Activated CD8-positive, alpha-beta T cell treated with anti-CD3 and anti-CD28 coated beads for 36 hours (primary cell): ENCODE measurements around the gene PAK5. TPM values are rescaled to one million over a fixed set of nuclear protein-coding genes. Genes with fewer than 3 reads are reported as not detected.

ENCODE experiments used
- ATAC-seq: fragments of 200-7000 bp; cut with Tn5 transposase; one replicate; pipeline ENCODE4 v1.10.0; 2021; ENCODE audit warnings: mild to moderate bottlenecking, moderate library complexity
- CTCF ChIA-PET: fragments of 350-600 bp; sonication (Branson Sonifier 250); formaldehyde crosslinking; loops from one replicate; lab custom pipeline; 2021; ENCODE audit warnings: antibody characterized with exemption; lab: Charles Lee
- POLR2A ChIA-PET: fragments of 350-600 bp; sonication (Branson Sonifier 250); formaldehyde crosslinking; loops from one replicate; lab custom pipeline; 2021; ENCODE audit warnings: antibody characterized with exemption; lab: Charles Lee
- DNase-seq: peaks from one replicate; pipeline ENCODE4 v3.0.0-alpha.2; 2020
- H3K27ac Mint-ChIP-seq: one replicate; pipeline ENCODE4 v1.8.0; 2021; ENCODE audit warnings: mild to moderate bottlenecking, mixed read lengths
- H3K27me3 Mint-ChIP-seq: one replicate; pipeline ENCODE4 v1.8.0; 2021; ENCODE audit warnings: mixed read lengths
- H3K36me3 Mint-ChIP-seq: one replicate; pipeline ENCODE4 v1.8.0; 2021; ENCODE audit warnings: low read depth, mixed read lengths
- H3K4me1 Mint-ChIP-seq: one replicate; pipeline ENCODE4 v1.8.0; 2021; ENCODE audit warnings: low read depth, mixed read lengths
- H3K4me3 Mint-ChIP-seq: one replicate; pipeline ENCODE4 v1.8.0; 2021; ENCODE audit warnings: mild to moderate bottlenecking, moderate library complexity, mixed read lengths
- H3K9me3 Mint-ChIP-seq: one replicate; pipeline ENCODE4 v1.8.0; 2021; ENCODE audit warnings: mixed read lengths
- CTCF ChIP-seq: fragments of 200-600 bp; IDR thresholded peaks from one replicate; pipeline ENCODE4 v1.8.0; 2022; ENCODE audit warnings: antibody characterized with exemption, mild to moderate bottlenecking
- intact Hi-C: fragments of 100-400 bp; cut with micrococcal nuclease; formaldehyde crosslinking; loops from one replicate; pipeline ENCODE4 v1.10.0; 2022
- total RNA-seq, 2 experiments: library from RNA; stranded (reverse); gene quantifications; one replicate each; pipeline ENCODE4 v1.2.3, GENCODE V29; 2021

The PAK5 gene
- total RNA-seq, 2 experiments from 2014 or later, result not detected

- CTCF ChIA-PET, result no interaction called here
- H3K27ac Mint-ChIP-seq, result no peak overlapping the region
- intact Hi-C loops, result no loop called here
Measured at GRCh38 chr20:9634327-9634726, 204.5 kb downstream of the PAK5 start.

GRCh38 chr20:9632991-9633390, 205.9 kb downstream of the PAK5 start:
- no peaks in the 10 kb centered on the region for H3K4me1 Mint-ChIP-seq
- no peak for ATAC-seq
- DNase-seq, result no peak

More at GRCh38 chr20:9634327-9634726, 204.5 kb downstream of the PAK5 start:
- POLR2A ChIA-PET, result no interaction called here
- H3K27me3 Mint-ChIP-seq, result peaks cover 2% of the 10 kb centered on the region
- ATAC-seq (no peak), DNase-seq (no peak)
- no peaks in the 10 kb centered on the region for H3K36me3 Mint-ChIP-seq
- no peaks in the 10 kb centered on the region for H3K9me3 Mint-ChIP-seq
- TF ChIP-seq CTCF, result no peak
- no peak overlapping the region for H3K4me3 Mint-ChIP-seq
- no peaks in the 10 kb centered on the region for H3K4me1 Mint-ChIP-seq

GRCh38 chr20:9632265-9632664, 206.6 kb downstream of the PAK5 start:
- H3K27ac Mint-ChIP-seq, result no peak overlapping the region

More at GRCh38 chr20:9632991-9633390, 205.9 kb downstream of the PAK5 start:
- H3K27me3 Mint-ChIP-seq, result peaks cover 2% of the 10 kb centered on the region
- H3K36me3 Mint-ChIP-seq, result no peaks in the 10 kb centered on the region
- intact Hi-C loops, result no loop called here
- H3K27ac Mint-ChIP-seq, result no peak overlapping the region
- ChIA-PET CTCF (no interaction called here), POLR2A (no interaction called here)
- H3K9me3 Mint-ChIP-seq, result no peaks in the 10 kb centered on the region
- no peak overlapping the region for H3K4me3 Mint-ChIP-seq
- TF ChIP-seq CTCF, result no peak

GRCh38 chr20:9630554-9630953, 208.3 kb downstream of the PAK5 start:
- H3K27ac Mint-ChIP-seq, result no peak overlapping the region
- peaks cover 2% of the 10 kb centered on the region for H3K27me3 Mint-ChIP-seq
- no peak overlapping the region for H3K4me3 Mint-ChIP-seq
- ChIA-PET CTCF (no interaction called here), POLR2A (no interaction called here)
- no peak for TF ChIP-seq CTCF
- no peaks in the 10 kb centered on the region for H3K36me3 Mint-ChIP-seq
- intact Hi-C loops, result no loop called here
- no peaks in the 10 kb centered on the region for H3K9me3 Mint-ChIP-seq
- no peaks in the 10 kb centered on the region for H3K4me1 Mint-ChIP-seq
- ATAC-seq (no peak), DNase-seq (no peak)

More at GRCh38 chr20:9632265-9632664, 206.6 kb downstream of the PAK5 start:
- no peaks in the 10 kb centered on the region for H3K36me3 Mint-ChIP-seq
- ChIA-PET CTCF (interaction anchor here (1.8 kb wide), 1 partner anchor 15 kb away, joined by 7 read pairs; no protein-coding TSS in a partner anchor), POLR2A (no interaction called here)
- intact Hi-C loops, result no loop called here
- no peak overlapping the region for H3K4me3 Mint-ChIP-seq
- peaks cover 2% of the 10 kb centered on the region for H3K27me3 Mint-ChIP-seq
- DNase-seq, result no peak
- no peak for ATAC-seq
- H3K9me3 Mint-ChIP-seq, result no peaks in the 10 kb centered on the region
- no peak for TF ChIP-seq CTCF
- H3K4me1 Mint-ChIP-seq, result no peaks in the 10 kb centered on the region

GRCh38 chr20:9629831-9630230, 209.0 kb downstream of the PAK5 start:
- DNase-seq, result no peak
- Mint-ChIP-seq H3K27me3 (peaks cover 4% of the 10 kb centered on the region), H3K36me3 (no peaks in the 10 kb centered on the region), H3K4me1 (no peaks in the 10 kb centered on the region), H3K27ac (no peak overlapping the region), H3K9me3 (no peaks in the 10 kb centered on the region), H3K4me3 (no peak overlapping the region)
- ChIA-PET POLR2A (no interaction called here), CTCF (no interaction called here)
- ATAC-seq, result no peak
- intact Hi-C loops, result no loop called here
- TF ChIP-seq CTCF, result no peak
